ENCODE results near the gene CNOT2. TPM values are rescaled to one million over a fixed set of nuclear protein-coding genes. Genes with fewer than 3 reads are reported as not detected.

The CNOT2 gene
- total RNA-seq, 1 experiment from 2014 or later, result 49.3 TPM

GRCh38 chr12:70330158-70330557 is 86.9 kb downstream of the CNOT2 start:
- POLR2A ChIA-PET, result no interaction called here
- ATAC-seq, result no peak
- Histone ChIP-seq H3K4me1 (ENCODE audit: control insufficient read depth, insufficient read depth, low read length) (no peaks in the 10 kb centered on the region), H3K27me3 (ENCODE audit: control insufficient read depth, insufficient read depth, low read length) (no peaks in the 10 kb centered on the region), H3K27ac (ENCODE audit: low read length) (no peak overlapping the region), H3K4me3 (ENCODE audit: low read depth in 2 of 2, low read length in 2 of 2) (no peak overlapping the region), H3K9me3 (ENCODE audit: control insufficient read depth, insufficient read depth, low read depth, low read length) (no peaks in the 10 kb centered on the region), H3K36me3 (ENCODE audit: control insufficient read depth, insufficient read depth, low read length) (no peaks in the 10 kb centered on the region)
- intact Hi-C loops (cut with micrococcal nuclease; ENCODE audit: unreplicated experiment), result no loop called here
- in situ Hi-C loops (cut with HindIII; ENCODE audit: low pct_unique_long_range_greater_than_20kb, low sequenced_read_pairs), result no loop called here
- no TSS peak for BruUV-seq (replicated peaks)
- DNase-seq (ENCODE audit: low read depth, low spot score), result no peak
- TF ChIP-seq TCF7L2 (IDR thresholded peaks at IDR 0.05; ENCODE audit: low read depth, low read length) (no peak), CTCF (IDR thresholded peaks at IDR 0.05) (no peak), REST (IDR thresholded peaks at IDR 0.05; ENCODE audit: insufficient read depth in 1 of 2, low read depth in 2 of 2, low read length in 1 of 2) (no peak), POLR2AphosphoS5 (IDR thresholded peaks at IDR 0.05; ENCODE audit: low read depth, low read length) (no peak), SIN3A (IDR thresholded peaks at IDR 0.05; ENCODE audit: borderline replicate concordance, insufficient read depth, low read depth, low read length) (no peak)
- CTCF ChIA-PET, result no interaction called here

GRCh38 chr12:70332236-70332635 is 89.0 kb downstream of the CNOT2 start:
- intact Hi-C loops (cut with micrococcal nuclease; ENCODE audit: unreplicated experiment), result no loop called here
- H3K36me3 ChIP-seq (ENCODE audit: control insufficient read depth, insufficient read depth, low read length), result peaks cover 6% of the 10 kb centered on the region; the same call in 1 of the 2 replicates
- no peaks in the 10 kb centered on the region for H3K9me3 ChIP-seq (ENCODE audit: control insufficient read depth, insufficient read depth, low read depth, low read length)
- H3K27me3 ChIP-seq (ENCODE audit: control insufficient read depth, insufficient read depth, low read length), result no peaks in the 10 kb centered on the region
- BruUV-seq (replicated peaks), result no TSS peak
- TF ChIP-seq REST (IDR thresholded peaks at IDR 0.05; ENCODE audit: insufficient read depth in 1 of 2, low read depth in 2 of 2, low read length in 1 of 2), result no peak
- TF ChIP-seq TCF7L2 (IDR thresholded peaks at IDR 0.05; ENCODE audit: low read depth, low read length), result no peak
- no peak for TF ChIP-seq CTCF (IDR thresholded peaks at IDR 0.05)
- TF ChIP-seq SIN3A (IDR thresholded peaks at IDR 0.05; ENCODE audit: borderline replicate concordance, insufficient read depth, low read depth, low read length), result no peak
- TF ChIP-seq POLR2AphosphoS5 (IDR thresholded peaks at IDR 0.05; ENCODE audit: low read depth, low read length), result no peak
- POLR2A ChIA-PET, result no interaction called here
- no peak overlapping the region for H3K4me3 ChIP-seq (ENCODE audit: low read depth in 2 of 2, low read length in 2 of 2)
- H3K4me1 ChIP-seq (ENCODE audit: control insufficient read depth, insufficient read depth, low read length), result no peaks in the 10 kb centered on the region
- DNase-seq (ENCODE audit: low read depth, low spot score), result no peak
- CTCF ChIA-PET, result no interaction called here
- H3K27ac ChIP-seq (ENCODE audit: low read length), result no peak overlapping the region
- ATAC-seq, result no peak
- in situ Hi-C loops (cut with HindIII; ENCODE audit: low pct_unique_long_range_greater_than_20kb, low sequenced_read_pairs), result no loop called here
